Erythroblast (primary cell): Measurements from ENCODE around the gene BRD8.

Source experiments
- GATA1 ChIP-seq: IDR thresholded peaks from 2 replicates; pipeline ENCODE4 v1.6.1; 2011; ENCODE audit warnings: low read depth, mild to moderate bottlenecking, control low read depth, low read length, moderate library complexity
- POLR2A ChIP-seq: IDR thresholded peaks from 2 replicates; pipeline ENCODE4 v1.6.1; 2011; ENCODE audit warnings: mild to moderate bottlenecking, low read length

DNA sequence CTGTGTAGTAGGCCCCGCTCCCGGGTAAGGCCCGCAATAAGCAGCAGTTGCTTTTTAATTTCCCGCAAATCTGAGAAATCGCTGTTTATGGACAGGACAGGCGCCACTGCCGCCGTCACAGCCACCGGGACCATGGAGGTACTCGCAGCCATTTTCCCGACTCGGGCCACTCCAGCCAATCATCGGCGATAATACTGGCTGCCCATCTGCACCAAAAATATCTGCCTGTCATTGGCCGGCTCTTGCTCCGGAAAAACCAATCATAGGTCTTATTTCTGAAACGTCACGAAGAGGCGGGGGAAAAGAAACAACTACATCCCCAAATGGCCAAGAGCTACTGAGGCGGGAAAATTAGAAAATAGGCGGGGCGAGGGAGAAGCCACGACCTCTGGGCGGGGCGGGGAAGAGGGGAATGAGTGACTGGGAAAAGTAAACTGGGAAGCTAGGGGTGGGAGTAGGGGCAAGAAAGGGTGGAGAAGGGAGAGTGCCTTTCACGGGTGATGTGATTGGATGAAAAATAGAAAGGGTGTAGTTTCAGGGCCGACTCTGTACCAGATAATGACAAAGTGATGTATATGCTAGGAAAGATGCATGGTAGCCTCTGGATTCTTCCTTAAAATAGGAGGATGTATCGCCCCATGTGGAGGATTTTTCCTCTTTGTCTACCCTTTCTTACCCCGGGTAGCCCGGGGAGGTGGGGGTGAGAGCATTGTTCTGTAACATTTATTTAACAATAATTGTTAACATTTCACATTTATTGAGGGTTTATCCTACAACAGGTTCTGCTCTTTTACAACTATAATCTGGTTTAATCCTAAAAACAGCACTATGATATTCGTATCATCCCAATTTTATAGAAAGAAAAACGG is 35.0 kb upstream of the BRD8 start, which contains the start of gene CDC23:
- TF ChIP-seq POLR2A: peak; percentile 89
- TF ChIP-seq GATA1: no peak
